Epithelial cell of esophagus (primary cell): ENCODE data around the gene CASZ1.

Experiments used
- DNase-seq: peaks from one replicate; pipeline ENCODE4 v3.0.0; 2010; ENCODE audit warnings: low read depth
- H3K4me3 ChIP-seq: 2 replicates; pipeline ENCODE4 v1.5.1; 2011; ENCODE audit warnings: mild to moderate bottlenecking, low read length, control low read depth
- CTCF ChIP-seq: IDR thresholded peaks from 2 replicates; pipeline ENCODE4 v1.5.1; 2011; ENCODE audit warnings: low read depth, mild to moderate bottlenecking, low read length, control low read depth, inconsistent platforms; ENCODE audit not compliant: insufficient read depth; ENCODE audit errors: missing control alignments

The CASZ1 gene

GRCh38 chr1:10722803-10723202 is 73.6 kb downstream of the CASZ1 start:
- no peak for TF ChIP-seq CTCF
- no peak overlapping the region for H3K4me3 ChIP-seq
- no peak for DNase-seq

- no peak for DNase-seq
- TF ChIP-seq CTCF: no peak
- no peak overlapping the region for H3K4me3 ChIP-seq
These were observed 74.8 kb downstream of the CASZ1 start for GRCh38 chr1:10721381-10722321.

GRCh38 chr1:10720635-10721034 is 75.8 kb downstream of the CASZ1 start:
- no peak for TF ChIP-seq CTCF
- DNase-seq: no peak
- H3K4me3 ChIP-seq: no peak overlapping the region

GRCh38 chr1:10718083-10718415 is 78.4 kb downstream of the CASZ1 start:
- no peak for TF ChIP-seq CTCF
- no peak overlapping the region for H3K4me3 ChIP-seq
- DNase-seq: no peak

GRCh38 chr1:10717296-10718082 is 79.0 kb downstream of the CASZ1 start:
- H3K4me3 ChIP-seq: no peak overlapping the region
- no peak for DNase-seq
- no peak for TF ChIP-seq CTCF

GRCh38 chr1:10716840-10717239 is 79.6 kb downstream of the CASZ1 start:
- no peak overlapping the region for H3K4me3 ChIP-seq
- no peak for TF ChIP-seq CTCF
- no peak for DNase-seq
